ENCODE data around the gene OR8B8.
"Not testable (repeated sequence)": the region's sequence is repeated elsewhere in the genome, so short reads cannot be mapped to it uniquely, and the experiment has no call there.

Gene OR8B8

GRCh38 chr11:124445646-124446150 is at the start of gene OR8B8:
OR8B8 (minus strand) TSS chr11:124445696; CDS start chr11:124441085, 4,611 bp downstream.
- DNase-seq (ENCODE audit: low spot score): no peak

GRCh38 chr11:124493016-124493655 is 47.6 kb upstream of the OR8B8 start:
- no peak for DNase-seq (ENCODE audit: low spot score)

GRCh38 chr11:124483422-124483821 is 37.9 kb upstream of the OR8B8 start:
- no peak for DNase-seq (ENCODE audit: low spot score)

- DNase-seq (ENCODE audit: low spot score): no peak
These were observed 37.1 kb upstream of the OR8B8 start for GRCh38 chr11:124482362-124483147.

- peak; percentile 18 for DNase-seq (ENCODE audit: low spot score)
These were observed 36.1 kb upstream of the OR8B8 start for GRCh38 chr11:124481365-124482323.

GRCh38 chr11:124479561-124479960 is 34.1 kb upstream of the OR8B8 start:
- no peak for DNase-seq (ENCODE audit: low spot score)

- DNase-seq (ENCODE audit: low spot score): no peak
These were observed 29.8 kb upstream of the OR8B8 start for GRCh38 chr11:124475265-124475664.

- no peak for DNase-seq (ENCODE audit: low spot score)
These were observed 29.3 kb upstream of the OR8B8 start for GRCh38 chr11:124474779-124475178.

- no peak for DNase-seq (ENCODE audit: low spot score)
These were observed 28.6 kb upstream of the OR8B8 start for GRCh38 chr11:124474079-124474478.

- no peak for DNase-seq (ENCODE audit: low spot score)
These were observed 28.0 kb upstream of the OR8B8 start for GRCh38 chr11:124473476-124473875.

- DNase-seq (ENCODE audit: low spot score): no peak
These were observed 25.2 kb upstream of the OR8B8 start for GRCh38 chr11:124470561-124471227.

- DNase-seq (ENCODE audit: low spot score): no peak
These were observed 22.0 kb upstream of the OR8B8 start for GRCh38 chr11:124467381-124467927.

GRCh38 chr11:124465368-124465767 is 19.9 kb upstream of the OR8B8 start:
- no peak for DNase-seq (ENCODE audit: low spot score)

GRCh38 chr11:124463990-124464389 is 18.5 kb upstream of the OR8B8 start:
- no peak for DNase-seq (ENCODE audit: low spot score)

- DNase-seq (ENCODE audit: low spot score): no peak
These were observed 17.8 kb upstream of the OR8B8 start for GRCh38 chr11:124463324-124463723.

- DNase-seq (ENCODE audit: low spot score): no peak
These were observed 15.0 kb upstream of the OR8B8 start for GRCh38 chr11:124460459-124460858.

GRCh38 chr11:124459379-124459778 is 13.9 kb upstream of the OR8B8 start:
- not testable (repeated sequence) for DNase-seq (ENCODE audit: low spot score)

GRCh38 chr11:124454552-124454951 is 9.1 kb upstream of the OR8B8 start:
- DNase-seq (ENCODE audit: low spot score): no peak

- no peak for DNase-seq (ENCODE audit: low spot score)
These were observed 1.4 kb upstream of the OR8B8 start for GRCh38 chr11:124446916-124447315.

GRCh38 chr11:124442847-124443246 is 2.6 kb downstream of the OR8B8 start:
- no peak for DNase-seq (ENCODE audit: low spot score)

GRCh38 chr11:124442442-124442841 is 3.1 kb downstream of the OR8B8 start:
- DNase-seq (ENCODE audit: low spot score): no peak

Data from LoVo (cell line).